Measurements from ENCODE around the gene CABLES1.

Gene CABLES1

DNA sequence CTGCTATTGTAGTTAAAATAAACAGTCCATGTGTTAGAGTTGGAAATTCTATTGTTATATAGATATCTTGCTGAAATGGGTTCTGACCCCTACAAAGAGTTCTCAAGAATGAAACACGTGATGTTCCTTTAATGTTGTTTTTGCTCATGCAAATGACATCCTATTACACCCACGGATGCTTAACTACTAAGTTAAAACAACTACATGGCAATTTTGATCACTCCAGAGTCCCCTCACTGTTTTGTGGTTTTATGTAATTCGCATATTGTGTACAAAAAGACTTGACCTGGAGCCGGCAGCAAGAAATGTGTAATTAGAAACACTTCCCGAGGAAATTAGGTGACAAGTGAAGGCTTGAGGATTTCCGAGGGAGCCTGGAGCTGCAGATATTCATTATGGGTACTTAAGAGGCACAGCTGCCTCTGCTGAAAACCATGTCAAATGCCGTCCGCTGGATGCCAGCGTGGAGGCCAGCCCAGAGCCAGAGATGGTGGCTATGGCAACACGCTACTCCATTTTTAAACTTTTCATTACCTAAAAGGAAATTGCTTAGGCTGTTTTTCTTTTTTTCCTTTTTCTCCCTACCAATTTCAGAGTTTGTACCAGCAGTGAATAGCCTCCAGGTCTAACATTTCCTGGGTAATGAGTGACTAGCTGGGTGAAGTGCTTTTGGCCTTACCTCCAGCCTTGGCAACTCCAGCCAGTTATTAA is 21.0 kb upstream of the CABLES1 start:
- DNase-seq: no peak

DNA sequence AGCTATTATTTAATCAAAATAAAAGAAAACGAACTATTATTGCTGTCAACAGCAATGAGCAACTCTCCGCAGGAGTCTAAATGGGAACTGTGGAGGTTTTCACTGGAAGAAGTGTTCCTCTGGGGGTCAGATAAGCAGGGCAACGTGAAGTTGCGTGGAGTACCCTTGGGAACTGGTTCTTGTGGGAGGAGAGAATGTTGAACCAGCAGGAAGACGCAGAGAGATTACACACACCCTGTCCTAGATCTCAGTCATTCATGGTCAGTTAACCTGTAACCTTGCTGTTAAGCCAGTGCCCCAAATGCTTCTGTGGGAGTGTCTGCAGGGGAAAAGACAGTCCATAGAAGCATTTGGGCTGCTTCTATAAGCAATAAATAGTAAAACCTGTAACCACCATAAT is 20.4 kb upstream of the CABLES1 start:
- DNase-seq: no peak

DNA sequence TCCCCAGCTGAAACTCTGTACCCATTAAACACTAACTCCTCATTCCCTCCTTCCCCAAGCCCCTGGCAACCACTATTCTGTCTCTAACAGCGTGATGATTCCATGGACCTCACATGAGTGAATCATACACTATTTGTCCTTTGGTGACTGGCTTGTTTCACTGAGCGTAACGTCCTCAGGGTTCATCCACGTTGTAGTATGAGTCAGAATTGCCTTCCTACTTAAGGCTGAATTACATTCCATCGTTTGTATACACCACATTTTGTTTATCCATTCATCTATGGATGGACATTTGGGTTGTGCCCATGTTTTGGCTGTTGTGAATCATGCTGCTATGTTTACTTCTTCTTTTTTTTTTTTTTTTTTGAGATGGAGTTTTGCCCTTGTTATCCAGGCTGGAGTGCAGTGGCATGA is 19.6 kb upstream of the CABLES1 start:
- DNase-seq: peak; percentile 44 to 77 (median 56)

DNA sequence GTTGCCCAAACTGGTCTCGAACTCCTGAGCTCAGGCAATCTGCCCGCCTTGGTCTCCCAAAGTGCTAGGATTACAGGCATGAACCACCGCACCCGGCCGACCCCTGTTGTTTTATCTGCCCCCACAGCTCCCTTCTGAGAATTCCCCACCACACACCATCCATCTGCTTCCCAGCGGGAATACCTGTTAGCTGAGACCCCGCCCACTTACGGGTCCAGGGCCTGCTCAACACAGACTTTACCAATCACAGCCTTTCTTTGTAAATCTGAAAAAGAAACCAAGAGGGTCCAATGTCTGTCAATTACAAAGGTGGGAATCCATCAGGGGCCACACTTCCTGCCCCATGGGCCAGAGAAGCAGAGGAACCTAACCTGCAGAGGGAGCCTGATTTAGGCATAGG is 14.2 kb upstream of the CABLES1 start:
- no peak for DNase-seq

DNA sequence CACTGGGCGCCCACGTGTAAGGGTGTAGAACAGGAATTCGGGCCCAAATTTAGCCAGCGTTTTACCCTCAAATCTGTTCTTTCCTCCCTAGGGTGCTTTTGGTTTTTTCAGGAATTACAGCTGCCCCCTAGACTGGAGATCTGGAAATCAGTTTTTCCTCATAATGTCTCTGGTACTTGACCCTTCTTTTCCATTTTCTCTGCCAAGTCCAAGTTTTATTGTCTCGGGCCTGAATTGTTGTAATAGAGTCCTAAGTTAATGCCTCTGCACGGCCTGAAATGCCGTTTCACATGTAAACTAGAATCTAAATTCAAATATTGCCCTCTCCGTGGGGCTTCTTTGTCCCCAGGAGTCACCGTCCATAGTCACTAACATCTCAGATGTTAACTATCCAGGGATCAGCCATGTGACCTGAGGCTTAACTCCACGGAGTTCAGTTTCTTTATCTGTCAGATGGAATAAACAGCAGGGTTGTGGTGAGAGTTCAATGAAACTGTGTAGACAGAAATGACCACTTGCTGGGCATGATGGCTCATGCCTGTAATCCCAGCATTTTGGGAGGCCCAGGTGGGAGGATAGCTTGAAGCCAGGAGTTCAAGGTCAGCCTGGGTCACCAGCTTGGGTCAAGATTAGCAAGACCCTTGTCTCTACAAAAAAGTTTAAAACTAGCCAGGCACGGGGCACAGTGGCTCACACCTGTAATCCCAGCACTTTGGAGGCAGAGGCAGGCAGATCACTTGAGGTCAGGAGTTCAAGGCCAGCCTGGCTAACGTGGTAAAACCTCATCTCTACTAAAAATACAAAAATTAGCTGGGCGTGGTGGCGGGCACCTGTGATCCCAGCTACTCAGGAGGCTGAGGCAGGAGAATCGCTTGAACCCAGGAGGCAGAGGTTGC is 12.7 kb upstream of the CABLES1 start:
- DNase-seq: no peak

DNA sequence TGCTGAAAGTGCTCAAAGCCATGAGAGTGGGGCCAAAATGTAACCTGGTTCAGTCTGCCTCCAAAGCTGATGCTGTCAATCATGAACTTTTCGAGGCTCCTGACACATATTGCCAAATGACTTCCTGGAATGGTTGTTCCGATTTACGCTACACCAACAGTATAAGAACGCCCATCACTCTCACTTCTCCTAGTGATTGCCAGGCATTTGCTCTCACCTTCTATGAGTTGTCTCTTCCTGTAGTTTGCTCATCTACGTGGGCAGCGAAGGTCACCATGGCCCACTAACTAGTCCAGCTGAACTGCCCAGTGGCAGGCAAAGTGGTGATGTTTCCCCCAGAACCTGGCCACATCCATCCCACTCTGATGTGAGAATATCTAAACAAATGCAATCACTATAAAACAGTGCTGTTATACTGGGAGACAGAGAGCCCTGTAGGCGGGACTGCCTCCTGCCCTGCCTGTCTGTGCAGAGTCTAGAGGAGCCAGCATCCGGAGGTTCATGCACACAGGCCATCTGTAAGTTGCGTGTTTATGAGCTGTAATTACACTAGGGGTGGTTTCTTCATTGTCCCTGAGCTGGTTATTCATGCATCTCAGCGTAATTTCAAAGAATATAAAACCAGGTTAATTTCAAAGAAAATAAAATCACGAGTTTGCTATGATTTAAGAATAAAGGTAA is 8.8 kb upstream of the CABLES1 start:
- DNase-seq: peak; percentile 45 to 75 (median 58)

DNA sequence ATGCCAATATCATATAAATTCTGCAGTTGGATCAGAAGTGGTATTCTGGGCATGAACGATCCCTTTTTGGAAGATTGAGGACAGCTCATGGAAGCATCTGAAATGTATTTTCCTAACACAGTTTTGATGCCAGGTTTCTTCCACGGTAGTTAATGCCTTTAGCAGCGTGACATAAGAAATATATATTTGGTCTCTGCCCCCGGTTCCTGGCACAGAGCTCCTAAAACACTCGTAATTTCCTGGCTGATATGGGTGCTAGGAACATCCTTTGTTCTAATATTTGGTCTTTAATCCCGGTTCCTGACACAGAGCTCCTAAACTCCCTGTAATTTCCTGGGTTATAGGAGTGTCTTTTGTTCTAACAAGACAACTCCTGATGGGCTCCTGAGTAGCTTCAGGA is 8.2 kb upstream of the CABLES1 start:
- DNase-seq: no peak

DNA sequence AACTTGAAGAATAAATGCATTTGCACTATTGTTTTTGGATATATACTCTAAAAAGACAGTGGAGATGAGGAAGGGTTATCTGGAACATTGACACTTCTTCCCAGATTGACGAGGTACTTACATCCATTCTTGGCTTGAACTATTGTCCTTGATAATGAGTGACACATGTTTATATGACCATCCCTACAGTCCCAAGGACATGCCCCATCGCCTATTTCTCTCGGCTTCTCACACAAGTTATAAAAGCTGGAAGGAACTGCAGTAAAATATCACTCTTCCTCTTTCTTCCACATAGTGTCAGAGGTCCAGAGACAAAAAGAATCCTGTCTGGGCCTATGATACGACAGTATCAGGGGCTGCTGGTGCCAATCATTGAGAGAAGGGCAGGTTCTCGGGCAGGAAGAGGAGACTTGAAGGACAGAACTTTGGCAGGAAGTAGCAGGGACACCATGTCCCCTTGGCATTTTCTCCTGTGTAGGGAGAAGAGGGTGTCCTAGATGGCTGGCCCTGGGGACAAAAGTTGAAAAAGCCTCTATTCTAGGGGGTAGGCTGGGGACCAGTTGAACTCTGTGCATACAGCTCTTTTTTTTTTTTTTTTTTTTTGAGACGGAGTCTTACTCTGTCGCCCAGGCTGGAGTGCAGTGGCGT is 5.8 kb upstream of the CABLES1 start:
- peak in 1 of 3 donors; percentile 18 for DNase-seq

DNA sequence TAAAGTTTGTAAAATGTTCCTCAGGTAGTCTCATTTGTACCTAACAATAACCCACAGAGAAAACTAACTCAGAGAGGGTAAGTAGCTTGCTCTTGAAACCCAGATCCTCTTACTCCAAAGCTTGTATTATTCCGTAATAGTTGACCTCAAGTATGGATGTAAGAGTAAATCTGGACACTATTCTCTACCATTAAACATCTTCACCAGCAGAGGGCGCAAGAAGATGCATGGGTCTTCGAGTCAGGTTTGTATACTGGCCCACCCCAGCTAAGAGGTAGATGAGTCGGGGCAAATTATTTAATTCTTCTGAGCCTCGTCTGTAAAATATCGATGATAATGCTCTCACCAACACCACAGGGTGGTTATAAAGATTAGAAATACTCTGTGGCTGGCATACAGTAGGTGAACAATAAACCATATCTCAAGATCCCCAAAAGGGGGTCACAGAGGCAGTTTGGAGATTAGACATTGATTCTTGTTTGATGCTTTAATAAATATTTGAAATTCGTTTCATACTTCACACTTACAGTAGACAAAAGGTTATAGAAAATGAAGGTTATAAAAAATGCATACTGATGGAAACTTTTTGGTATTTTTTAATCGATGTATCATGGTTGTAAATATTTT is 3.5 kb upstream of the CABLES1 start:
- peak; percentile 82 to 89 (median 83) for DNase-seq

DNA sequence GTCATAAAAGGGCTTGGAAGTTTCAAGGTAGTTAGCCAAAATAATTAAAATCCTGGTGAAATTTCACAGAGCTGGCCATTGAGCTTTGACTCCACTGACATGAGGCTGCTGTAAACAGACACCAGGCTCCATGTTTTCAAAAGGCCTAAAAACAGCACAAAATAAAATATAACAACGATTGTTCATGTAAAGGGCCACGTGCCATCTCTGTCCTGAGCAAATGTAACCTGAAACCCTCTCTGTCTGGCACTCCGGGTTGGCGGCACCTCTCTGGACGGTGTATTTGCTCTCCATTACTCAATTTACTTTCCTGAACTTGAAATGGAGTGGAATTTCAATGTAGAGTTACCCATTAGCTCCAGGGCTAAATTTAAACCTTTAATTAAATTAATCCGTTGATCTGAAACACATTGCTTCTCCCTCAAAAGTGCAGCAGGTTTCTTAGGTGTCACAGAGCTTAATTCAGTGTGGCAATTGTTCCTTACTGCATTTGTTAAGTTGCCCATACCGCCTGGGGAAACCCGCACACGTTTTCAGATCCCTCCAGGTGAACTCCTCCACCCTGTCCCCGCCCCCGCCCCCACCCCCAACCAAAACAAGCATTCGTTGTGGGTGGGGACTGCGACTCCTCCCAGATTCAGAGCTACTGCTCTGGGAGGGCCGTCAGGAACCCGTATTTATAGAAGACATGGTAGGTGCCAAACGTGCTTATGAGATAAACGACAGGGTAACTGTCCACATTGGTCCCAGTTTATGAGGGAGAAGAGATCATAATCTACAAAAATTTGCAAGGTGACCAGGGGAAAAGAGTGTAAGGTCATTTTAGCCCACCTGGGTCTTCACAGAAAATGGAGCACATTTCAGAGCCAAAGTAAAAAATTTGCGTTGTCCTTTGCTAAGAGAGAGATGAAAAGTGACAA is 1.2 kb upstream of the CABLES1 start:
- DNase-seq: no peak

DNA sequence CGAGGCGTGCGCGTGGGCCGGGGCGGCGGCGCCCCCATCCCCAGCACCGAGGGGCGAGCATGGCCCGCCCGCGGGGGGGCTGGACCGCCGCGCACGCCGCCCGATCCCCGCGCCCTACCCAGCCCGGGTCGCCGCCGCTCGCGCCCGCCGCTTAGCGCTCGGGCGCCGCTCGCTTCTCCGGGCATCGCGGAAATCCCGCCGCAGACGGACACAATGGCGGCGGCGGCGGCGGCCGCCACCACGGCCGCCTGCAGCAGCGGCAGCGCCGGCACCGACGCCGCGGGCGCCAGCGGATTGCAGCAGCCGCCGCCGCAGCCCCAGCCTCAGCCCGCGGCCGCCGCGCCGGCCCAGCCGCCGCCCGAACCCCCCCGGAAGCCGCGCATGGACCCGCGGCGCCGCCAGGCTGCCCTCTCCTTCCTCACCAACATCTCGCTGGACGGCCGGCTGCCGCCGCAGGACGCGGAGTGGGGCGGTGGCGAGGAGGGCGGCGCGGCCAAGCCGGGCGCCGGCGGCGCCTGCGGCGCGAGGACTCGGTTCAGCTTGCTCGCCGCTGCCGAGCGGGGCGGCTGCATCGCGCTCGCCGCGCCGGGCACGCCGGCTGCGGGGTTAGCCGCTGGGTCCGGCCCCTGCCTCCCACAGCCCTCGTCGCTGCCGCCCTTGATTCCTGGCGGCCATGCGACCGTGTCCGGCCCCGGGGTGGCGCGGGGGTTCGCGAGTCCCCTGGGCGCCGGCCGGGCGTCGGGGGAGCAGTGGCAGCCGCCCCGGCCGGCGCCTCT is 453 bp downstream of the CABLES1 start:
- peak; percentile 51 to 71 (median 58) for DNase-seq

DNA sequence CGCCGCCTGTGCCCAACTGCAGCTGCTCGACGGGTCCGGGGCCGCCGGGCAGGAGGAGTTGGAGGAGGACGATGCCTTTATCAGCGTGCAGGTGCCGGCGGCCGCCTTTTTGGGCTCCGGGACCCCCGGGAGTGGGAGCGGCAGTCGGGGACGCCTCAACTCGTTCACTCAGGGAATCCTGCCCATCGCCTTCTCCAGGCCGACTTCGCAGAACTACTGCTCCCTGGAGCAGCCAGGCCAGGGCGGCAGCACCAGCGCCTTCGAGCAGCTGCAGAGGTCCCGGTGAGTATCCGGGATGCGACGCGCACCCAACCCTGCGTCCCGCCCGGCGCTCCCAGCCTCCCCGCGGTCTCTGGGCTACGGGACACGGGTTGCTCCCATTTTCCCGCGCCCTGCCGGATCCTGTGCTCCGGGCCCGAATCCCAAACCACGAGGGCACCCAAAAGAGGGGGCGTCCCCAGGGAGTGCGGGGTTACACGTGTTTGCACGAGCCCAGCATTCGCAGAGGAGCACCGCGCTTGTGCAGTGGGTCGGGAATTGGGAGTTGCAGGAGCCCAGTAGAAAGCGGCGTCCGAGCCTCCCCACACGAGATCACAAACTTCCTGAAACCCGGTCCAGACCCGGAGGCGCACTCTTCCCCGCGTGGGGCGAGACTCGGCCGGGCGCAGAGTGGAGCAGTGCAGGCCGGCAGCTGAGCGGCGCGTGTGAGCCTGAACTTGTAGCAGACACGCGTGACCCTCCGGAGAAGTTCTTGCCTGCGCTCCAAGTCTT is 1.2 kb downstream of the CABLES1 start:
- DNase-seq: peak in 2 of 3 donors; percentile 31 to 54

DNA sequence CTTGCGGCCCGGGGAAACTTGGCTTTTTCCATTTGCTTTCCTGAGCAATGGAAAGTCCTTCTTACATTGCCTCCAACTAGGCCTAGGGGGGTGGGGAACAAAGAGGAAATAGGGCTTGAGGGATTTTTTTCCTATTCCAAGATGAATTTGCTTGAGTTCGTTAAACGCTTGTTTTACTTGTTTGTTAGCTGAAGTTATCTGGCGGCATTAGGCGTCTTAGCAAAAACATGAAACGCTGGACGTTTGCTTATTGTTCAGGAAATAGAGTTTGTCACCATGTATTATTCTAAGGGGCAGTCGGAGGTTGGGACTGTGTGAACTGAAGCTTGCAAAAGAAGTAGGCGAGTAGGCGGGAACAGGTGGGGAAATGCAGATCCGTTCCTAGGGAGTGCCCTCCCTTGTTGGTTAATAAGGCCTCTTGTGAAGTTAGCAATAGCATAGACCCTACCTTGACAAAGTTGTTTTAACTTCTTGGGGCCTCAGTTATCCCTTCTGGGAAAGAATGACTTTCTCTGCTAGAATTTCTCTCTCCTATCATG is 1.9 kb downstream of the CABLES1 start:
- DNase-seq: peak in 1 of 3 donors; percentile 29

DNA sequence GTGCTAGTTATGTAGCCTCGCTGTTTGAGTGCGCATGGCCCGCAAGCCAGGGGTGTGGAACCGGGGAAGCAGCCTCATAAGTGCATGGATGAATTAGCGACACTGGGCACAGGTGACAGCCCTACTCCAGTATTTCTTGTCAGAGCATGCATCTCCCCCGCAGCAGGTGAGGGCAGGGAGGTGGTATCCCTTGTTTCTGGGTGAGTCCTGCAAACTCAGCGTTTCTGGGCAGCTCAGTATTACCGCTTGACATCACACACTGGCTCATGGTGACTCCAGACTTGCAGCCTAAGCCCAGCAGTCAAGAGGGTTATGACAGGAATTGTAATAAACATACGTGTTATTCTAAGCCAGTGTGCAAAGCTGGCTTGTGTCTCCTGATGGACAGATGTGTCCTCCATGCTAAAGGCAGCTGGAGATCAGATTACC is 2.5 kb downstream of the CABLES1 start:
- peak in 1 of 3 donors; percentile 15 for DNase-seq

DNA sequence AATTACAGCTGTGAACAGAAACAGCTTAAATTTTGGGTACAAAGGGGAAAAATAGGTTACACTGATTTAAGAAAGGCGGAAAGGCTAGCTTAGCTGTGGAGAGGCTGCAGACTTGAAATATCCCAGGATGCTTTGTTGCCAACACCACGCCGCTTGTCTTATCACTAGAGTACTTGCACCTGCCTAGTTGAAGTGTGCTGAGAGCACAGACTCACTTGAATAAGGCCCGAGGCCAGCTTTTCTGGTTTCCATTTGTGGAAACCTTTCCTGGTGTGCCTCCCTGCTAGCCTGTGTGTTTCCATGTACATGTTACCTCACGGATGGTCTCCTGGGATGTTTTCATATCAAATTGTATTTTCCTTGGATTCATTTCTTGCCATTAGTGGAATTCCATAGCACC is 3.2 kb downstream of the CABLES1 start:
- no peak for DNase-seq

DNA sequence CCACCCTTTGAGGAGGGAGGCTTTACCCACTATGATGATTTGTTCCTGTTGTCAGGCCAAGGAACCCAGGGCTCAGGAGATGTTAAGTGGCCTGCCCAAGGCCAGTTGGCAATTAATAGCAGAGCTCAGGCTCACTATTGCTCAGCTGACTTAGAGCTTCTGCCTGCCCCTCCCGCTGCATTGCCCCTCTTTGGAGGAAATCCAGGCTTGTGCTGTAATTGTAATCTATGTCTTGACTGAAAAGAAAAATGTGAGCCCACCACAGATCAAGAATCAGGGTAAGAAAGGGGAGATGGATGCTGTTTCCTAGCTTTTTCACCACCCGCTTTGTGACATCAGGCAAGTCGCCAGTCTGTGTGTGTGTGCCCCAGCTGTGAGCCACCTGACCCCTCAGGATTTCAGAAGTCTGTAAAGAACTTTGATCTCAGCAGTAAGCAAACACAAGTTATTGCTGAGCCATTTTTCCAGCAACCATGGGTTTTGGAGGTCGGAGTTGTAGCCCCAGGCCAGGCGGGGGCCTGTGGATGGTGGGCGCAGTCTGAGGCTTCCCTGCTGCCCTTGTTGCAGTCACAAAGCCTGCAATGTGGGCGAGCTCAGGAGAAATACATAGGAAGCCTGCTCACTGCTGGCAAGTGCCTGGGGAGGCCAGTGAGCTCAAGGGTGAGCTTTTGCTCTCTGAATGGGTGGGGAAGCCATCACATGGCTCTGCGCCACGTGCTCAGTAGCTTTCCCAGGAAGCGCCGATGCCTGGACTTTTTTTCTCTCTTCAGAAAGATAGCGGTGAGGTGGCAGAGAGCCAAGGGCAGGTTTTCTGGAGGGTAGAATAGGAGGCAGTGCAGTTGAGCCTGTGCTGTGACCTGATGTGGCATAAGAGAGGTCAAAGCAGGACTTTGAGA is 6.1 kb downstream of the CABLES1 start:
- DNase-seq: peak in 1 of 3 donors; percentile 14

DNA sequence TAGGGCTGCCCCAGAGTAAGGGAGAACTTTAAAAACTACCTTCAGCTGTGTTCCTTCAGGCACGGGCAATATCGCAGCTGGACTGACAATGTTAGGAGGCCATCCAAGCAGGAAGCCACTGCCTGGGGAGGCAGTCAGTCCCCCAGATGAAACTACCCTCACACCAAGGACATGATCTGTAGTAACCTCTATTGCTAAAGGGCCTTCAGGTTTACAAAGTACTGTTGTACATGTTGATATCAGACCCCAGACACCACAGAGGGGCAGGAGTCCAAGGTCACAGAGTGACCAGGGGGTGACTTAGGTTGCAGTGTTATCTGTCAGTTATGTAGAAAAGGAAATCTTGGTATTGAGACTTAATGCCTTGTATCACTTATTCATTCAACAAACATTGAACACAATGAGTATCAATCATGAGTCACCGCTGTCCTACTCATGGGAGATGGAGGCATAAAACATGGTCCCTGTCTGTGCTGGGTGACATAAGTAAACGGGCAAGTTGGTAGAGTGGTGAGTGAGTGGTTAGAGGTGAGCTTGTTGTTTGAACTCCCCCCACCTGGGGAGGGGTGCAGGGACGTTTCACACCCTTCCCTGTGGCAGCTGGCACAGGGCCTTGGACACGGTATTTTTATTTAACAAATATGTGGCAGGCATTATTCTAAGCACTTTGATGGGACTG is 7.1 kb downstream of the CABLES1 start:
- DNase-seq: peak in 2 of 3 donors; percentile 18 to 24
